Medulla oblongata (tissue), 1 donor: ENCODE measurements around the gene POLA2.
"Not testable (repeated sequence)": the region's sequence is repeated elsewhere in the genome, so short reads cannot be mapped to it uniquely, and the experiment has no call there.

Source experiments
- DNase-seq: peaks from one replicate; pipeline ENCODE4 v3.0.0-alpha.2; 2015; ENCODE audit errors: extremely low spot score

POLA2 gene

GRCh38 chr11:65308281-65308891 is 46.6 kb downstream of the POLA2 start:
- DNase-seq: no peak

GRCh38 chr11:65309006-65309405 is 47.2 kb downstream of the POLA2 start:
- DNase-seq: no peak

GRCh38 chr11:65310215-65310614 is 48.5 kb downstream of the POLA2 start:
- DNase-seq: peak; percentile 36

GRCh38 chr11:65310736-65311135 is 49.0 kb downstream of the POLA2 start:
- peak; percentile 31 for DNase-seq

- no peak for DNase-seq
Measured at GRCh38 chr11:65311170-65311678, 49.5 kb downstream of the POLA2 start.

GRCh38 chr11:65314501-65315203 is 52.9 kb downstream of the POLA2 start, which contains the start of gene CDC42EP2:
TSS of gene CDC42EP2 (plus strand) at chr11:65314866. CDS start at chr11:65320899, 6,033 bp downstream.
- DNase-seq: peak; percentile 93

- DNase-seq: peak; percentile 78
Measured at GRCh38 chr11:65315204-65315865, 53.6 kb downstream of the POLA2 start.

- no peak for DNase-seq
Measured at GRCh38 chr11:65315866-65316226, 54.1 kb downstream of the POLA2 start.

GRCh38 chr11:65316227-65317024 is 54.7 kb downstream of the POLA2 start:
- DNase-seq: no peak

GRCh38 chr11:65317025-65317786 is 55.4 kb downstream of the POLA2 start:
- peak; percentile 36 for DNase-seq

GRCh38 chr11:65320386-65321075 is 58.8 kb downstream of the POLA2 start:
- no peak for DNase-seq

GRCh38 chr11:65321076-65321475 is 59.3 kb downstream of the POLA2 start:
- no peak for DNase-seq

- no peak for DNase-seq
Measured at GRCh38 chr11:65321828-65322485, 60.2 kb downstream of the POLA2 start.

- DNase-seq: no peak
Measured at GRCh38 chr11:65323813-65324212, 62.1 kb downstream of the POLA2 start.

GRCh38 chr11:65325435-65325834 is 63.7 kb downstream of the POLA2 start:
- DNase-seq: no peak

- DNase-seq: no peak
Measured at GRCh38 chr11:65327021-65327420, 65.3 kb downstream of the POLA2 start.

GRCh38 chr11:65329478-65329877 is 67.7 kb downstream of the POLA2 start:
- DNase-seq: peak; percentile 30

GRCh38 chr11:65329944-65330403 is 68.2 kb downstream of the POLA2 start:
- peak; percentile 97 for DNase-seq

- DNase-seq: no peak
Measured at GRCh38 chr11:65330544-65330943, 68.8 kb downstream of the POLA2 start.

- DNase-seq: not testable (repeated sequence)
Measured at GRCh38 chr11:65332591-65332990, 70.8 kb downstream of the POLA2 start.
